GM13977 (cell line): ENCODE measurements around the gene ALOX12.

Source experiments
- DNase-seq: peaks from one replicate; pipeline ENCODE4 v3.0.0; 2012; ENCODE audit warnings: low spot score
- CTCF ChIP-seq: IDR thresholded peaks from 2 replicates; pipeline ENCODE4 v1.5.1; 2012; ENCODE audit warnings: mild to moderate bottlenecking, control low read depth; ENCODE audit not compliant: insufficient read depth; ENCODE audit errors: extremely low read depth, missing control alignments
- in situ Hi-C: fragments of 300-500 bp; cut with MboI; formaldehyde crosslinking; loops from one replicate; pipeline ENCODE4 v1.12.0; 2022; ENCODE audit warnings: low sequenced_read_pairs, low pct_unique_long_range_greater_than_20kb, mixed read lengths, inconsistent platforms; ENCODE audit not compliant: unreplicated experiment

Gene ALOX12

GRCh38 chr17:7039832-7040231 is 44.0 kb downstream of the ALOX12 start:
- TF ChIP-seq CTCF, result no peak
- DNase-seq, result no peak
- in situ Hi-C loops, result no loop called here

- DNase-seq, result peak; percentile 64
- in situ Hi-C loops, result no loop called here
- no peak for TF ChIP-seq CTCF
Measured at GRCh38 chr17:7041607-7042500, 46.0 kb downstream of the ALOX12 start.

- in situ Hi-C loops, result no loop called here
- no peak for TF ChIP-seq CTCF
- DNase-seq, result peak; percentile 76
Measured at GRCh38 chr17:7042501-7043181, 46.8 kb downstream of the ALOX12 start.

- TF ChIP-seq CTCF, result no peak
- in situ Hi-C loops, result no loop called here
- no peak for DNase-seq
Measured at GRCh38 chr17:7043182-7043496, 47.3 kb downstream of the ALOX12 start.

GRCh38 chr17:7043497-7044198 is 47.8 kb downstream of the ALOX12 start, which contains the start of gene SLC16A11:
TSS of gene SLC16A11 (minus strand) at chr17:7044092. CDS start at chr17:7043513, 579 bp downstream.
- in situ Hi-C loops, result no loop called here
- no peak for TF ChIP-seq CTCF
- DNase-seq, result peak; percentile 69

- peak; percentile 69 for TF ChIP-seq CTCF
Measured at GRCh38 chr17:7045492-7046126, 49.8 kb downstream of the ALOX12 start.

More at GRCh38 chr17:7045492-7046126, 49.8 kb downstream of the ALOX12 start:
- in situ Hi-C loops, result no loop called here
- peak; percentile 60 for DNase-seq
